AG10803 (cell line): ENCODE measurements around the gene FAM81A.
"Not testable (repeated sequence)": the region's sequence is repeated elsewhere in the genome, so short reads cannot be mapped to it uniquely, and the experiment has no call there.

ENCODE experiments used
- DNase-seq: peaks from one replicate; pipeline ENCODE4 v3.0.0; 2010; ENCODE audit warnings: low read depth
- H3K4me3 ChIP-seq: 2 replicates; pipeline ENCODE4 v1.5.1; 2011; ENCODE audit warnings: mild to moderate bottlenecking, low read length, control low read depth
- TF ChIP-seq, protein P1 (sequence below): conservative IDR thresholded peaks from 2 replicates; pipeline ENCODE4 v1.5.1; 2011; ENCODE audit warnings: mild to moderate bottlenecking, low read length, control low read depth, inconsistent platforms

The FAM81A gene

DNA sequence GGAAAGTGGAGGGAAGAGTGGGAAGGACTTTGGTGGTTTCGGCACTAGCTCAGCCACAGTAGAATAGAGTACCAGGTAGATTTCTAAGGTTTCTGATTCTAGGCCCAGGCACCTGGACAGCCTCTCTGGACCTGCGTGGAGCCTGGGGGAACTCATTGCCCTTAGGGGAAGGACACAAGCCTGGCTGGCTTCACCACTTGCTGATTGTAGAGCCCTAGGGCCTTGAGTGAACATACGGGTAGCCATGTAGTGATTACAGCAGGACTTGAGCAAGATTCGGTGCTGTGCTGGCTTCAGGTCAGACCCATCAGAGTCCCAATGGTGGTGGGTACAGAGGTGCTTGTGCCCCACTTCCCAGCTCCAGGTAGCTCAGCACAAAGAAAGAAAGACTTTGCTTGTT, 47.0 kb downstream of the FAM81A start:
- TF ChIP-seq, protein P1, sequence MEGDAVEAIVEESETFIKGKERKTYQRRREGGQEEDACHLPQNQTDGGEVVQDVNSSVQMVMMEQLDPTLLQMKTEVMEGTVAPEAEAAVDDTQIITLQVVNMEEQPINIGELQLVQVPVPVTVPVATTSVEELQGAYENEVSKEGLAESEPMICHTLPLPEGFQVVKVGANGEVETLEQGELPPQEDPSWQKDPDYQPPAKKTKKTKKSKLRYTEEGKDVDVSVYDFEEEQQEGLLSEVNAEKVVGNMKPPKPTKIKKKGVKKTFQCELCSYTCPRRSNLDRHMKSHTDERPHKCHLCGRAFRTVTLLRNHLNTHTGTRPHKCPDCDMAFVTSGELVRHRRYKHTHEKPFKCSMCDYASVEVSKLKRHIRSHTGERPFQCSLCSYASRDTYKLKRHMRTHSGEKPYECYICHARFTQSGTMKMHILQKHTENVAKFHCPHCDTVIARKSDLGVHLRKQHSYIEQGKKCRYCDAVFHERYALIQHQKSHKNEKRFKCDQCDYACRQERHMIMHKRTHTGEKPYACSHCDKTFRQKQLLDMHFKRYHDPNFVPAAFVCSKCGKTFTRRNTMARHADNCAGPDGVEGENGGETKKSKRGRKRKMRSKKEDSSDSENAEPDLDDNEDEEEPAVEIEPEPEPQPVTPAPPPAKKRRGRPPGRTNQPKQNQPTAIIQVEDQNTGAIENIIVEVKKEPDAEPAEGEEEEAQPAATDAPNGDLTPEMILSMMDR = no peak
- no peak for DNase-seq
- no peak overlapping the region for H3K4me3 ChIP-seq

DNA sequence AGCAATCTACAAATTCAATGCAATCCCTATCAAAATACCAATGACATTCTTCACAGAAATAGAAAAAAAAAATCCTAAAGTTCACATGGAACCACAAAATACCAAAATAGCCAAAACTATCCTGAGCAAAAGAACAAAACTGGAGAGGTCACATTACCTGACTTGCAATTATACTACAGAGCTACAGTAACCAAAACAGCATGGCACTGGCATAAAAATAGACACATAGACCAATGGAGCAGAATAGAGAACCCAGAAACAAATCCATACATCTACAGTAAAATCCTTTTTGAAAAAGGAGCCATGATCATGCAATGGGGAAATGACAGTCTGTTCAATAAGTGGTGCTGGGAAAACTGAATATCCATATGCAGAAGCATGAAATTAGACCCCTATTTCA, 51.5 kb downstream of the FAM81A start:
- DNase-seq, H3K4me3 ChIP-seq: not testable (repeated sequence)

DNA sequence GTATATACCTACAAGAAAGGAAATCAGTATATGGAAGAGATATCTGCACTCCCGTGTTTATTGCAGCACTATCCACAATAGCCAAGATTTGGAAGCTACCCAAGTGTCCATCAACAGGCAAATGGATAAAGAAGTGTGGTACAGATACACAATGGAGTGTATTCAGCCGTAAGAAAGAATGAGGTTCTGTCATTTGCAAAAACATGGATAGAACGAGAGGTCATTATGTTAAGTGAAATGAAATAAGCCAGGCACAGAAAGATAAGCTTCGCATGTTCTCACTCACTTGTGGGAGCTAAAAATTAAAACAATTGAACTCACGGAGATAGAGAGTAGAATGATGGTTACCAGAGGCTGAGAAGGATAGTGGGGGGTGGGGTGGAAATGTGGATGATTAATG, 53.1 kb downstream of the FAM81A start:
- DNase-seq = no peak
- TF ChIP-seq, protein P1 = no peak
- no peak overlapping the region for H3K4me3 ChIP-seq

DNA sequence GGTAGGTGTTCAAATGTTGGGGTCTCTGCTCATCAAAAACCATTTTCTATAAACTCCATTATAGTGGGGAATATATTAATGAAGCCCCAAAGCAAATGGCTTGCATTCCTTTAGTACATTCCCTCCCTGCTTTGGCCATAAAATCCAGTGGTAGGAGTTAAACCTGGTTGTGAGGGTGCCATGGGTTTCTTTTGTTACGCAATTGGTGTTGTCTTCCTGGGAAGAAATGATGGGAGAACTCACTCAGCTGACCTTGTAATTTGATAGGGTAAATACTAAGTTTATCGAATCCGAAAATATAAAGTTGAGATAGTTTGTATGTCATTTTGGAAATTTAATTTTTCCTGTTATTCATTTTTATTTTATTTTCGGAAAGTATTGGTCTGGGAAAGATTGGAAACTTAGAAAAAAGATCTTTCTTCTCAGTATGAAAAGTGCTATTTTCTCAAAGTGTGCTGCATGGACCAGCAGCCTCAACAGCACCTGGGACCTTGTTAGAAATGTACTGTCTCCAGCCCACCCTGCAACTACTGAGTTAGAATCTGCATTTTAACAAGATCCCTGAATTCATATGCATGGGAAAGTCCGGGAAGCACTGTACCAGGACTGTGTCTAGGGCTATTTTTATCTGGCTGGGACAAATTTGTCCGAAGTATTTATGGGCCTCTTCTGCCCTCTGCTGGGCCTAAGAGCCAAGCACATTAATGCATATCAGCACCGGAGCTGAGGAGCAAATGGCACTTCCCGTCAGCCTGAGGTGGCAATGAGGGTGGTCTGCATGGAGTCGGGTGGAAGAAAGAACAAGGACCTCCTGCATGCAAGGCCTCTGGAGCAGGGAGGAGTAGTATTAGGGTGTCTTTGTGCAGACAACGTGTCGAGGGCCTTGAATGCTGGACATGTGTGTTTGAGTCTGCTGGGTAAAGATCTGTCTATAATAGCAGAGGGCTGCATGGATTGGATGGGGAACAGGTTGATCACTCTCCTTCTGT, 54.7 kb downstream of the FAM81A start:
- TF ChIP-seq, protein P1 = peak; percentile 91
- H3K4me3 ChIP-seq = no peak overlapping the region
- DNase-seq = peak; percentile 64

DNA sequence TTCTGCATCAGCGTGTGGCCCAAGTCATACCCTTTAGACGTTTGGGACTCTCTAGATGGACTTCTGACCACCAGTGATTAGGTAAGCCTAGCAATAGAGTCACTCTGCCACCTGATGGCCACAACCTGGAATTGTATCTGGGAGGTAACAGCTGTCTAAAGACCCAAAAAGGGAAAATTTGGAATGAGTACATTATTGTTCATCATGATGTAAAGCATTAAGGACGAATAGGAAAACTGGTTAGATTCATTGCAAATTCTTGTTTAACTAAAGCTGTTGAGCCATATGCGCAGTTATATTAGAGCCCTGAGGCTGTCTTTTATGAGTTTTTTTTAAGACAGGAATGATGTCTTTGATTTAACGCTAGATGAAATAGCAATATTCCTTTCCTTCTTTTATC, 63.6 kb downstream of the FAM81A start:
- peak; percentile 29 for DNase-seq
- no peak overlapping the region for H3K4me3 ChIP-seq
- TF ChIP-seq, protein P1 = peak; percentile 69

DNA sequence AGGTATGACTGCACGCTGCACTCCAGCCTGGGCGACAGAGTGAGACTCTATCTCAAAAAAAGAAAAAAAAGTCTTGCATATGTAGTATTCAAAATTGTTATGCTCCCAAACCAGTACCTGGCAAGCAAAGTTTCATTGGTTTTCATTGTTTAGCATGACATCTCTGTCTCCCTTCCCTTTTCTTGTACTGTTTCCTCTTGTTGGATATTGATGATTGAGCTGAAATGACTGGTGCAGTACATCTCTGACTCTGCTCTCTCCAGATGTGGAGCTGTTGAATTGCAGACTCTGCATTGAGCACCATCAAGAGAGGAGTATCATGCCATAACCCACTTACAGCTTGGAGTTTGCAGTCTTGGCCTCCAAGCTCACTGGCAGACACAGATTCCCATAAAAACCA, 77.2 kb downstream of the FAM81A start:
- TF ChIP-seq, protein P1 = no peak
- H3K4me3 ChIP-seq = no peak overlapping the region
- DNase-seq = no peak

DNA sequence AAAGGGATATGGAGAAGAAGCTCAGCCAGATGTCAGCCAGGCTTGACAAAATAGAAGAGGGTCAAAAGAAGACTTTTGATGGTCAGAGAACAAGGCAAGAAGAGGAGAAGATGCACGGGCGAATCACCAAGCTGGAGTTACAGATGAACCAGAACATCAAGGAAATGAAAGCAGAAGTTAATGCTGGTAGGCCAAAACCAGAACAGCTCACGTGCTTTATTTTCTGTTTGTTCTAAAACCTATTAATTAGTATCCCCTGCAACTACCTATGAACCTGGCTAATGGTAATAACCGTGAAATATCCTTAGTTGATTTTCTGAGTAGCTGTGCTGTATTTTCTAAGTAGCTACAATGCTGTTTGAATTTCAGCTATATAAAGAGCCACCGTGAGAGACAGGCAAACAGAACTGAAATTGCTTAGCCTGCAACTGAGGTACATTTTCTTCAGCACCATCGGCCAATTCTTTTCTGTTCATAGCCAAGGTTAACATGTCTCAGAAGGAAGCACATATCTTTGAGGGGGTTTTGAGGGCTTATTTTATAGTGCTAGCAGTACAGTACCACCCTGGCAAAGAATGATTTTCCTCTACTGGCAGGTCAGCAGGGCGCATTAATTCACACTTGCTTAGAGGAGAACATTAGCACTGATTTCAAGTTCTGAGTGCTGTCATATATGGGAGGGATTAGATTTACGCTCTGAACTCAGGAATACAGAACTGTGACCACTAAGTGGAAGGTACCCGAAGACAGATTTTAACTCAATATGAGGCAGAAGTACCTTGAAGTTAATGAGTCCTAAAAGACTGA, 78.9 kb downstream of the FAM81A start:
- no peak overlapping the region for H3K4me3 ChIP-seq
- no peak for DNase-seq
- TF ChIP-seq, protein P1 = no peak
